Endothelial cell of umbilical vein (primary cell): ENCODE data around the gene HSH2D. TPM values are rescaled to one million over a fixed set of nuclear protein-coding genes. Genes with fewer than 3 reads are reported as not detected.

ENCODE experiments used
- BruUV-seq: library from RNA; stranded (reverse); fragments of 400-500 nt; replicated peaks from 2 replicates; lab custom pipeline; 2021; lab: Mats Ljungman, UMichigan
- CTCF ChIA-PET: fragments of 300-600, 350-600 bp; sonication (Branson Sonifier 250); formaldehyde crosslinking; loops from one replicate; lab custom pipeline; 2021; ENCODE audit warnings: antibody characterized with exemption, inconsistent platforms; lab: Charles Lee
- POLR2A ChIA-PET: fragments of 300-600, 350-600 bp; sonication (Branson Sonifier 250); formaldehyde crosslinking; loops from one replicate; lab custom pipeline; 2021; ENCODE audit warnings: antibody characterized with exemption, inconsistent platforms; lab: Charles Lee
- DNase-seq: peaks from one replicate; pipeline ENCODE4 v3.0.0-alpha.2; 2011; ENCODE audit warnings: low read depth, low spot score
- FAIRE-seq: peaks from 2 replicates; lab custom pipeline; 2011; peaks lifted over from hg19 to GRCh38; lab: Jason Lieb, UNC
- H2AFZ ChIP-seq: 2 replicates; pipeline ENCODE4 v1.6.0; 2012; ENCODE audit warnings: low read depth, low read length, control low read depth, inconsistent platforms
- H3K27ac ChIP-seq: 2 replicates; pipeline ENCODE4 v1.5.1; 2011; ENCODE audit warnings: low read depth, mild to moderate bottlenecking, control low read depth, low read length, moderate library complexity; ENCODE audit not compliant: insufficient read depth
- H3K27me3 ChIP-seq, 2 experiments: 2 replicates each; pipeline versions ENCODE4 v1.6.0 to v1.6.1; 2011; ENCODE audit warnings: low read length in 2 of 2, mixed read lengths in 1 of 2; ENCODE audit not compliant: control insufficient read depth in 2 of 2, insufficient read depth in 2 of 2
- H3K36me3 ChIP-seq, 2 experiments: 2 replicates in 1 of 2; 3 replicates in 1 of 2; pipeline ENCODE4 v1.5.1; 2011; ENCODE audit warnings: low read length in 2 of 2, mild to moderate bottlenecking in 1 of 2, moderate library complexity in 1 of 2; ENCODE audit not compliant: control insufficient read depth in 2 of 2, insufficient read depth in 2 of 2; ENCODE audit errors: extremely low read depth in 1 of 2
- H3K4me1 ChIP-seq: 3 replicates; pipeline ENCODE4 v1.5.1; 2011; ENCODE audit warnings: mild to moderate bottlenecking, low read length; ENCODE audit not compliant: control insufficient read depth, insufficient read depth; ENCODE audit errors: extremely low read depth
- H3K4me2 ChIP-seq: 2 replicates; pipeline ENCODE4 v1.6.1; 2011; ENCODE audit warnings: low read length, control low read depth, mixed read lengths; ENCODE audit not compliant: insufficient read depth
- H3K4me3 ChIP-seq, 3 experiments: fragments of 200-600 bp in 1 of 3; sonication (generic), shearing (Covaris generic) in 1 of 3; replicated peaks in 1 of 3; 2 replicates each; pipeline ENCODE4 v1.5.1; 2011 to 2016; ENCODE audit warnings: control low read depth in 3 of 3, low read length in 3 of 3, mild to moderate bottlenecking in 2 of 3, inconsistent platforms in 1 of 3, low read depth in 1 of 3, moderate library complexity in 1 of 3; ENCODE audit not compliant: insufficient read depth in 1 of 3
- H3K79me2 ChIP-seq: 2 replicates; pipeline ENCODE4 v1.6.0; 2012; ENCODE audit warnings: low read length, inconsistent platforms; ENCODE audit not compliant: control insufficient read depth, insufficient read depth
- H3K9ac ChIP-seq: replicated peaks from 2 replicates; pipeline ENCODE3; 2011; ENCODE audit warnings: low read length, control low read depth; ENCODE audit not compliant: insufficient read depth; ENCODE audit errors: extremely low read depth
- H3K9me1 ChIP-seq: replicated peaks from 3 replicates; pipeline ENCODE4 v1.6.0; 2011; ENCODE audit warnings: mild to moderate bottlenecking, low read length; ENCODE audit not compliant: control insufficient read depth, insufficient read depth; ENCODE audit errors: extremely low read depth
- H3K9me3 ChIP-seq: replicated peaks from 2 replicates; pipeline ENCODE4 v1.5.1; 2012; ENCODE audit warnings: low read length, inconsistent platforms; ENCODE audit not compliant: control insufficient read depth, insufficient read depth
- H4K20me1 ChIP-seq: replicated peaks from 2 replicates; pipeline ENCODE3; 2011; ENCODE audit warnings: mild to moderate bottlenecking, low read length; ENCODE audit not compliant: control insufficient read depth, insufficient read depth; ENCODE audit errors: extremely low read depth
- CTCF ChIP-seq, 2 donors: IDR thresholded peaks; 1 replicate in 1 of 2; 2 replicates in 1 of 2; pipeline ENCODE4 v1.5.1; 2011; ENCODE audit warnings: low read length in 2 of 2, mild to moderate bottlenecking in 2 of 2, moderate library complexity in 2 of 2, control low read depth in 1 of 2, inconsistent platforms in 1 of 2, low read depth in 1 of 2; ENCODE audit not compliant: insufficient read depth in 1 of 2; ENCODE audit errors: extremely low read depth in 1 of 2
- EZH2 ChIP-seq: IDR thresholded peaks from 2 replicates; pipeline ENCODE4 v1.6.1; 2012; ENCODE audit warnings: borderline replicate concordance, low read depth, mild to moderate bottlenecking, moderate library complexity, low read length, inconsistent platforms; ENCODE audit not compliant: severe bottlenecking
- FOS ChIP-seq: IDR thresholded peaks from 2 replicates; pipeline ENCODE4 v1.6.1; 2011; ENCODE audit warnings: mild to moderate bottlenecking, low read length, moderate library complexity, borderline replicate concordance; ENCODE audit not compliant: insufficient read depth
- GATA2 ChIP-seq: IDR thresholded peaks from 2 replicates; pipeline ENCODE4 v1.7.0; 2011; ENCODE audit warnings: low read depth, mild to moderate bottlenecking, moderate library complexity, mixed read lengths, low read length; ENCODE audit not compliant: insufficient read length, insufficient read depth
- JUN ChIP-seq: IDR thresholded peaks from 2 replicates; pipeline ENCODE4 v1.6.1; 2011; ENCODE audit warnings: borderline replicate concordance, low read depth; ENCODE audit not compliant: insufficient read length, insufficient read depth
- MAX ChIP-seq: IDR thresholded peaks from 2 replicates; pipeline ENCODE4 v1.6.1; 2011; ENCODE audit not compliant: insufficient read depth, insufficient read length
- MYC ChIP-seq: IDR thresholded peaks from one replicate; pipeline ENCODE4 v1.6.1; 2011; ENCODE audit warnings: mild to moderate bottlenecking, low read depth, low read length
- POLR2A ChIP-seq: IDR thresholded peaks from 2 replicates; pipeline ENCODE4 v1.6.1; 2012; ENCODE audit warnings: low read depth, mild to moderate bottlenecking, control low read depth, low read length
- POLR2AphosphoS5 ChIP-seq: IDR thresholded peaks from 2 replicates; pipeline ENCODE4 v1.6.1; 2012; ENCODE audit warnings: low read depth, mild to moderate bottlenecking, control low read depth, low read length, moderate library complexity; ENCODE audit not compliant: insufficient read depth
- dilution Hi-C: fragments of 300-500 bp; cut with MboI; formaldehyde crosslinking; loops from one replicate; pipeline ENCODE4 v1.15.0; 2019; ENCODE audit warnings: low sequenced_read_pairs; ENCODE audit not compliant: extremely low pct_ligation_motif_present
- intact Hi-C: fragments of 100-400 bp; cut with micrococcal nuclease; formaldehyde crosslinking; loops from one replicate; pipeline ENCODE4 v1.10.0; 2022
- polyA plus RNA-seq, 4 experiments: library from polyadenylated mRNA; depleted of rRNA in 3 of 4; stranded (reverse) in 3 of 4; unstranded in 1 of 4; fragments of >200 nt; gene quantifications; 2 replicates each; pipeline versions ENCODE4 v1.2.1 to v1.2.3, GENCODE V29; 2011 to 2012; ENCODE audit warnings: missing spikeins in 1 of 4
- total RNA-seq: library from RNA; stranded (reverse); gene quantifications from 2 replicates; pipeline ENCODE4 v1.2.3, GENCODE V29; 2021

HSH2D gene
- total and polyA plus RNA-seq, 2 donors (not counting 3 experiments of a cell fraction or from before 2014, with no cell fraction given): not detected

DNA sequence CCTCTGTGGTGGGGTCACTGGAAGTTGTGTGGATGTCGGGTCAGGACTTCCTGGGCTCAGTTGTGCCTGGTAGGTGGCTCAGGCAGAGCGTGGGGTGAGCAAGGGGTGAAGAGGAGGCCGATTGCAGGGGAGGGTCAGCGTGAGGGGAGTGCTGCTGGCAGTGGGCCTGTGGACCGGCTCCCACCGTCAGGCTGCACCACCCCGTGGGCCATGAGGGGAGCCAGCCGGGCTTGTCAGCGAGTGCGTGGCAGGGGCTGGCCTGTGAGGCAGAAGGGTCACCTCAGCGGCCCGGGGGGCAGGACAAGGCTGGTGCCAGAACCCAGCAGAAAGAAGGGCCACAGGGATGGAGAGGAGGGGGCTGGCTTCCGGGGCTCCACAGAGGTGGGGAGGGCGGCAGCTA is 18.5 kb upstream of the HSH2D start:
- Histone ChIP-seq H3K27me3 (no peaks in the 10 kb centered on the region), H3K4me3 (no peak overlapping the region), H3K9ac (no peak overlapping the region), H3K9me3 (no peaks in the 10 kb centered on the region), H3K27ac (no peak overlapping the region), H3K79me2 (no peaks in the 10 kb centered on the region), H3K4me2 (no peak overlapping the region), H2AFZ (no peak overlapping the region), H3K36me3 (peaks cover 12 to 56% of the 10 kb centered on the region in 2 experiments), H3K9me1 (no peaks in the 10 kb centered on the region), H3K4me1 (no peaks in the 10 kb centered on the region), H4K20me1 (no peaks in the 10 kb centered on the region)
- FAIRE-seq (no peak), DNase-seq (no peak)
- CTCF ChIA-PET: no interaction called here
- no peak for TF ChIP-seq POLR2AphosphoS5
- TF ChIP-seq FOS: no peak
- no peak for TF ChIP-seq EZH2
- dilution Hi-C loops (no loop called here), intact Hi-C loops (no loop called here)
- POLR2A ChIA-PET: no interaction called here
- BruUV-seq: no TSS peak

GRCh38 chr19:16125737-16126495 is 17.6 kb upstream of the HSH2D start:
- no peaks in the 10 kb centered on the region for H3K79me2 ChIP-seq
- no peak overlapping the region for H3K4me2 ChIP-seq
- H3K9me3 ChIP-seq: no peaks in the 10 kb centered on the region
- peaks cover 12 to 56% of the 10 kb centered on the region in 2 experiments for H3K36me3 ChIP-seq
- H3K9ac ChIP-seq: no peak overlapping the region
- no peaks in the 10 kb centered on the region for H3K27me3 ChIP-seq
- FAIRE-seq: no peak
- ChIA-PET POLR2A (no interaction called here), CTCF (interaction anchor here (1.5 kb wide), 1 partner anchor 84 kb away, joined by 10 read pairs; no protein-coding TSS in a partner anchor)
- intact Hi-C loops: no loop called here
- H3K9me1 ChIP-seq: no peaks in the 10 kb centered on the region
- H3K4me1 ChIP-seq: no peaks in the 10 kb centered on the region
- H2AFZ ChIP-seq: no peak overlapping the region
- no peak overlapping the region for H3K27ac ChIP-seq
- no peak overlapping the region for H3K4me3 ChIP-seq
- TF ChIP-seq FOS (no peak), MAX (no peak), GATA2 (no peak), POLR2A (no peak), JUN (no peak), EZH2 (no peak), MYC (no peak), CTCF (IDR thresholded peaks at IDR 0.05; ENCODE audit: extremely low read depth in 1 of 2, insufficient read depth in 1 of 2, low read depth in 1 of 2, low read length in 2 of 2) (no peak)
- no TSS peak for BruUV-seq
- DNase-seq: no peak
- H4K20me1 ChIP-seq: no peaks in the 10 kb centered on the region
- dilution Hi-C loops: no loop called here
